HAP-1 (cell line): Measurements from ENCODE around the gene SERPINA6.
"Not testable (repeated sequence)": the region's sequence is repeated elsewhere in the genome, so short reads cannot be mapped to it uniquely, and the experiment has no call there.

Experiments used
- DNase-seq, 2 experiments: peaks; one replicate each; pipeline ENCODE4 v3.0.0-alpha.2; 2016 to 2020; ENCODE audit warnings: low spot score in 2 of 2
- H3K27me3 ChIP-seq: fragments of 250-450 bp; sonication (Bioruptor Pico); 2 replicates; pipeline ENCODE4 v1.5.1; 2020; ENCODE audit warnings: low read depth, mild to moderate bottlenecking, moderate library complexity
- H3K36me3 ChIP-seq: fragments of 250-450 bp; sonication (Bioruptor Pico); replicated peaks from 2 replicates; pipeline ENCODE4 v1.5.1; 2020; ENCODE audit warnings: mild to moderate bottlenecking
- H3K4me1 ChIP-seq: fragments of 250-450 bp; sonication (Bioruptor Pico); 2 replicates; pipeline ENCODE4 v1.5.1; 2020; ENCODE audit warnings: mild to moderate bottlenecking
- H3K4me3 ChIP-seq: fragments of 250-450 bp; sonication (Bioruptor Pico); 2 replicates; pipeline ENCODE4 v1.5.1; 2020; ENCODE audit warnings: mild to moderate bottlenecking, moderate library complexity
- H3K9me3 ChIP-seq: fragments of 250-450 bp; sonication (Bioruptor Pico); 2 replicates; pipeline ENCODE4 v1.5.1; 2020; ENCODE audit warnings: mild to moderate bottlenecking, moderate library complexity
- in situ Hi-C: fragments of 300-500 bp; cut with MboI; formaldehyde crosslinking; loops from 3 replicates; pipeline ENCODE4 v1.14.3; 2020; ENCODE audit warnings: low sequenced_read_pairs, inconsistent platforms, mixed read lengths

Gene SERPINA6

GRCh38 chr14:94285158-94285557, 38.0 kb downstream of the SERPINA6 start:
- H3K36me3 ChIP-seq: no peaks in the 10 kb centered on the region
- in situ Hi-C loops: no loop called here

DNA sequence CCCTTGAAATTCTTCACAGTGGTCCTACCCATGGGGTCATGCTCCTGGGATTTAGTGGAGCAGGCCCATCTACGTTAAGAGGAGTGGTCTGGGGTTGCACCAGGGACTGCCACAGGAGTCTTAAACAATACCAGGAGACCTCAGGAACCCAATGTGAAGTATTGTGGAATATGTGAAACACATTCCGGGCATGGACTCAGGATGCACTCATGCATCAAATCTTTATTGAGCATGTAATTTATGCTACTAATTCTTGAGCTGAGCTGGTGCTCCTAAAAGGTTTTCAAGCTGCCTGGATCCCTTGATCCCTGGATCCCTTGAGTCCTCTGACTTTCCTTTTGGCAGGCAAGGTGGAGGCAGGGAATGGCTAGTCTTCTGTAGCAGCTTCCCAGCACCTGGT, 38.9 kb downstream of the SERPINA6 start:
- in situ Hi-C loops: no loop called here
- H3K4me1 ChIP-seq: no peaks in the 10 kb centered on the region
- H3K9me3 ChIP-seq: no peaks in the 10 kb centered on the region
- H3K27me3 ChIP-seq: no peaks in the 10 kb centered on the region
- DNase-seq: no peak
- H3K4me3 ChIP-seq: no peak overlapping the region
- no peaks in the 10 kb centered on the region; the same call in 1 of the 2 replicates for H3K36me3 ChIP-seq

More at GRCh38 chr14:94285158-94285557, 38.0 kb downstream of the SERPINA6 start:
- no peaks in the 10 kb centered on the region for H3K9me3 ChIP-seq
- H3K4me1 ChIP-seq: no peaks in the 10 kb centered on the region
- no peak for DNase-seq
- no peak overlapping the region for H3K4me3 ChIP-seq
- H3K27me3 ChIP-seq: no peaks in the 10 kb centered on the region

- no peaks in the 10 kb centered on the region for H3K9me3 ChIP-seq
- H3K4me3 ChIP-seq: no peak overlapping the region
- in situ Hi-C loops: no loop called here
Observed at GRCh38 chr14:94282991-94283723, 40.0 kb downstream of the SERPINA6 start.

DNA sequence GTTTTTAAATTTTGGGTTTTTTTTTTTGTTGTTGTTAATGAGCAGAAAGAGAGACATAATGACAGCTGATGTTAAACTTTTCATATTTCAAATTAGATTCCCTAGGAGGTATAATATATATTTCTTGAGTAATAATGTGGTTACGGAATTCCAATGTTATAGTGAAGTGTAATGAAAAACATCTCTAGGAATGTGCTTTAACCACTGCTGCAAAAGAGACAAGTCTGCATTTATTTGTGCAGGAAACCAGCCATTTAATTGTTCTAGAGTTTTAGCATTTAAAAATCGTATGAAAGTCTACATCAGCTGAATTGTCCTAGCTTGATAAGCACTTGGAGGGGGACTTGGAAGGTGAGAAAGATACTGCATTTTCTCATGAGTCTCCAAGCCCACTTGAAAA, 44.4 kb downstream of the SERPINA6 start:
- DNase-seq: no peak
- in situ Hi-C loops: no loop called here
- H3K36me3 ChIP-seq: no peaks in the 10 kb centered on the region; the same call in 1 of the 2 replicates
- H3K4me1 ChIP-seq: no peaks in the 10 kb centered on the region
- H3K27me3 ChIP-seq: no peaks in the 10 kb centered on the region
- no peak overlapping the region for H3K4me3 ChIP-seq
- H3K9me3 ChIP-seq: no peaks in the 10 kb centered on the region

More at GRCh38 chr14:94282991-94283723, 40.0 kb downstream of the SERPINA6 start:
- H3K27me3 ChIP-seq: no peaks in the 10 kb centered on the region
- H3K36me3 ChIP-seq: no peaks in the 10 kb centered on the region; the same call in 1 of the 2 replicates
- DNase-seq: no peak
- H3K4me1 ChIP-seq: no peaks in the 10 kb centered on the region

- H3K27me3 ChIP-seq, in situ Hi-C loops, H3K4me1 ChIP-seq, DNase-seq, H3K36me3 ChIP-seq, H3K9me3 ChIP-seq, H3K4me3 ChIP-seq: not testable (repeated sequence)
Observed at GRCh38 chr14:94276898-94277561, 46.1 kb downstream of the SERPINA6 start.

- Histone ChIP-seq H3K36me3 (no peaks in the 10 kb centered on the region), H3K4me1 (no peaks in the 10 kb centered on the region; the same call in 1 of the 2 replicates), H3K27me3 (no peaks in the 10 kb centered on the region), H3K4me3 (no peak overlapping the region), H3K9me3 (no peaks in the 10 kb centered on the region)
- DNase-seq: peak in 1 of 2 experiments; percentile 8
- in situ Hi-C loops: no loop called here
Observed at GRCh38 chr14:94269156-94269555, 54.0 kb downstream of the SERPINA6 start.

DNA sequence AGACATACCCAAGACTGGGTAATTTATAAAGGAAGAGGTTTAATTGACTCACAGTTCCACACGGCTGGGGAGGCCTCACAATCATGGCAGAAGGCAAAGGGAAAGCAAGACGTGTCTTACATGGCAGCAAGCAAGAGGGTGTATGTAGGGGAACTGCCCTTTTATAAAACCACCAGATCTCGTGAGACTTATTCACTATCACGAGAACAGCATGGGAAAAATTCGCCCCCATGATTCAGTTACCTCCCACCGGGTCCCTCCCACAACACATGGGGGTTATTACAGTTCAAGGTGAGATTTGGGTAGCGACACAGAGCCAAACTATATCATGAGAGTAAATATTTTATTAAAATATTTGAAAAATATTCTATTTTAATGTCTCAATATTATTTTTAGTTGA, 54.6 kb downstream of the SERPINA6 start:
- not testable (repeated sequence) for H3K36me3 ChIP-seq

GRCh38 chr14:94267352-94267751, 55.8 kb downstream of the SERPINA6 start:
- Histone ChIP-seq H3K27me3 (no peaks in the 10 kb centered on the region), H3K4me1 (no peaks in the 10 kb centered on the region; the same call in 1 of the 2 replicates), H3K36me3 (no peaks in the 10 kb centered on the region), H3K9me3 (no peaks in the 10 kb centered on the region; the same call in 1 of the 2 replicates), H3K4me3 (no peak overlapping the region)
- DNase-seq: no peak
- in situ Hi-C loops: no loop called here

More for the DNA sequence above, 54.6 kb downstream of the SERPINA6 start:
- H3K9me3 ChIP-seq, H3K4me3 ChIP-seq, DNase-seq, H3K27me3 ChIP-seq, in situ Hi-C loops, H3K4me1 ChIP-seq: not testable (repeated sequence)

GRCh38 chr14:94264195-94264594, 58.9 kb downstream of the SERPINA6 start:
- in situ Hi-C loops, H3K4me3 ChIP-seq, H3K27me3 ChIP-seq, H3K4me1 ChIP-seq, H3K9me3 ChIP-seq, DNase-seq: not testable (repeated sequence)
- peaks cover 14% of the 10 kb centered on the region for H3K36me3 ChIP-seq
